Effector memory CD4-positive, alpha-beta T cell (primary cell): ENCODE results near the gene GTF3C1.
"Not testable (repeated sequence)": the region's sequence is repeated elsewhere in the genome, so short reads cannot be mapped to it uniquely, and the experiment has no call there.

Experiments used
- DNase-seq, 3 donors: peaks; one replicate each; pipeline ENCODE4 v3.0.0-alpha.2; 2020
- H3K27ac ChIP-seq: 2 replicates; pipeline ENCODE4 v1.7.0; 2013; ENCODE audit warnings: mild to moderate bottlenecking, low read length, moderate library complexity; ENCODE audit not compliant: insufficient read depth, poor library complexity, severe bottlenecking
- H3K27me3 ChIP-seq: replicated peaks from 2 replicates; pipeline ENCODE4 v1.7.0; 2013; ENCODE audit warnings: mild to moderate bottlenecking, low read length; ENCODE audit not compliant: insufficient read depth, control insufficient read depth, poor library complexity, severe bottlenecking
- H3K36me3 ChIP-seq: 2 replicates; pipeline ENCODE4 v1.7.0; 2013; ENCODE audit warnings: mild to moderate bottlenecking, low read length, moderate library complexity; ENCODE audit not compliant: control insufficient read depth, insufficient read depth
- H3K4me1 ChIP-seq: 2 replicates; pipeline ENCODE4 v1.7.0; 2013; ENCODE audit warnings: low read length, mild to moderate bottlenecking; ENCODE audit not compliant: control insufficient read depth, insufficient read depth, poor library complexity, severe bottlenecking
- H3K4me3 ChIP-seq: 2 replicates; pipeline ENCODE4 v1.7.0; 2013; ENCODE audit warnings: low read length, low read depth, mild to moderate bottlenecking; ENCODE audit not compliant: insufficient read depth, poor library complexity, severe bottlenecking
- H3K9me3 ChIP-seq: 2 replicates; pipeline ENCODE4 v1.7.0; 2013; ENCODE audit warnings: mild to moderate bottlenecking, low read length, moderate library complexity; ENCODE audit not compliant: control insufficient read depth

The GTF3C1 gene

DNA sequence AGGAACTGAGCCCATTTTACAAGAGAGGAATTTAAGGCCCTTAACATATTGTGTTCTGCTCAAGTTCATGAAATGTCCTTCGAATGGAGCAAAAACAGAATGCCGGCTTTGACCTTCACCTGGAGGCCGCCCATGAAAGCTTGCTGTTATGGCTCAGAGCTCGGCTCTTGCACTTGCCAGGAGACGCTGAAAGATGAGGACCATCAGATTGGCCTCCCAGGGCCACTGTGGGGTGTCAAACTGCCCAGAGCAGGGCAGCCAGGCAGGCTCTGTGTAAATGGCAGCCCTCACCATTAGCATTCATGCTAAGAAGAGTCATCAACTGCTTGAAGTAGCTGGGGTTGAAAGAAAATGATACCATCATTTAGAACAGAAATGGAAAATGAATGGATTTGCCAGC is 108.4 kb downstream of the GTF3C1 start:
- H3K36me3 ChIP-seq = peaks cover 84% of the 10 kb centered on the region

DNA sequence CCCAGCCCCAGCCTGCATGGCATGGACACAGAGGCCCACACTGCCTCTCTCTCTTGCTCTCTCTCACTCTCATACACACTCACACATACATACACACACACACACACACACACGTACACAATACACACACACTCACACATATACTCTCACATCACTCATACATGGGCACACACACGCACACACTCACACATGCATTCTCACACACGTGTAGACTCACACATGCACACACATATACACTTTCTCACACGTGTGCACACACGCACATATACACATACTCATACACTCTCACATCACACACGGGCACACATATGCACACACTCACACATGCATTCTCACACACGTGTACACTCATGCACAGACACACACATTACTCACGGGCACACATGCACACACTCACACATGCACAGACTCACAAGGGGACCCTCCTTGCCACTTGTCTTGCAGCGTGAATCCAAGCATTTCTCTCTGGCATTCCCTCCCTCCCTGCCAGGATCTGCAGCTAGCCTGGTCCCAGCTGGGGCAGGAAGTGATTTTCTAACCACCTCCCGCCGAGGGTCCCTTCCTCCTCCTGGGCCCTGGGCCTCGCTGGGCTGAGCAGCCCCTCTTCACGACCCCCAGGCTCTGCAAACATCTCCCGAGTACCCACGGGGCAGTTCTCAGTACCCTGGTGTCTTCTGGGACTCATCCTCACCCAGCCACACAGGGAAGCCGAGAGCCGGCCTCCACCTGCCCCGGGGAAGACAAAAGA is 110.3 kb downstream of the GTF3C1 start:
- no peak overlapping the region for H3K4me3 ChIP-seq
- H3K36me3 ChIP-seq = peaks cover 78% of the 10 kb centered on the region
- no peak overlapping the region for H3K27ac ChIP-seq
- no peaks in the 10 kb centered on the region for H3K4me1 ChIP-seq
- no peaks in the 10 kb centered on the region for H3K27me3 ChIP-seq
- no peak for DNase-seq
- H3K9me3 ChIP-seq = peaks cover 2% of the 10 kb centered on the region

More for the DNA sequence above, 108.4 kb downstream of the GTF3C1 start:
- H3K4me1 ChIP-seq = peaks cover 9% of the 10 kb centered on the region
- H3K9me3 ChIP-seq = peaks cover 8% of the 10 kb centered on the region
- H3K27ac ChIP-seq = no peak overlapping the region
- no peaks in the 10 kb centered on the region for H3K27me3 ChIP-seq
- DNase-seq = no peak
- no peak overlapping the region for H3K4me3 ChIP-seq

DNA sequence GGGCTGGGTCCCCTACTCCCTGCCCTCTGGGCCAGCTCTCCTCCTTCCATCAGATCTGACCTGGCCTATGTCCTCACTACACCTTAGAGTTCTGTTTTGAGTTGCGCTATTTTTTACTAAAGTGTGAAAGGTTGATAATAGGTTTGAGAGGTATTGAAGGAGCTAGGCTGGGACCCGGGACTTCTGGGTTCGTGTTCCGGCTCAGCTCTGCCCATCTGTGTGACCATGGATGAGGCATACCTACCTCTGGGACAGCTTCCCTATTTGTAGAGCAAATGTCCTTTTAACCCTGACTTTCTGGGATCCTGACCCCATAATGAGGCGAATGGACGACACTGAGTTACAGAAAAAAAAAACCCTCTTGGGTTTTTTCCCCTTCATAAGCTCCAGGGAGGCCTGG is 111.8 kb downstream of the GTF3C1 start:
- H3K4me1 ChIP-seq = no peaks in the 10 kb centered on the region
- H3K36me3 ChIP-seq = peaks cover 75% of the 10 kb centered on the region
- no peak overlapping the region for H3K27ac ChIP-seq
- DNase-seq = no peak
- no peaks in the 10 kb centered on the region for H3K27me3 ChIP-seq
- H3K9me3 ChIP-seq = no peaks in the 10 kb centered on the region
- H3K4me3 ChIP-seq = no peak overlapping the region

DNA sequence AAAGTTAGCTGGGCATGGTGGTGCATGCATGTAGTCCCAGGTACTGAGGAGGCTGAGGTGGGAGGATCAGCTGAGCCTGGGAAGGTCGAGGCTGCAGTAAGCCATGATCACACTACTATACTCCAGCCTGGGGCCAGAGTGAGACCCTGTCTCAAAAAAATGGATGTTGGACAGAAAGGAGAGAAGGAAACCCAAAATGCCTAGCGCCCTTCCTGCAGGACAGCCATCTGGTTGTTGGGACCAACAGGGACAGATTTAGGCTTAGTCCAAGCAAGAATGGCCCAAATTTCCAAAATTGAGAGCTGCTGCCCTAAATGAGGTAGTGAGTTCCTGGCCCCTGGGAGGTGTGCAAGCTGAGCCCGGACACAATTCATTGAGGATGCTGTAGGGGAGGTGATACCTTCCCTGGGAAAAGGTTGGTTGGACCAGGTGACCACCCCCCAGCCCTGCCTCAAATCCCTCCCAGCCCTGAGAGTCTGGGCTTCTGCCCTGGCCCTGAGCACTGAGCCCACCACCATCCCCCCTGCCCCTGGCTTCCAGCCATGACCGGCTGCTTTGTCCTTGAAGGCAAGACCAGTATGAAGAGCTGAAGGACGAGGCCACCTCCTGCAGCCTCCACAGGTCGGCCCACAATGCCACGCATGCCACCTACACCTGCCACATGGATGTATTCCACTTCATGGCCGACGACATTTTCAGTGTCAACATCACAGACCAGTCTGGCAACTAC is 112.6 kb downstream of the GTF3C1 start:
- H3K4me1 ChIP-seq = no peaks in the 10 kb centered on the region
- H3K27ac ChIP-seq = no peak overlapping the region
- H3K4me3 ChIP-seq = no peak overlapping the region
- no peaks in the 10 kb centered on the region for H3K27me3 ChIP-seq
- no peaks in the 10 kb centered on the region for H3K9me3 ChIP-seq
- H3K36me3 ChIP-seq = peaks cover 76% of the 10 kb centered on the region
- DNase-seq = no peak

DNA sequence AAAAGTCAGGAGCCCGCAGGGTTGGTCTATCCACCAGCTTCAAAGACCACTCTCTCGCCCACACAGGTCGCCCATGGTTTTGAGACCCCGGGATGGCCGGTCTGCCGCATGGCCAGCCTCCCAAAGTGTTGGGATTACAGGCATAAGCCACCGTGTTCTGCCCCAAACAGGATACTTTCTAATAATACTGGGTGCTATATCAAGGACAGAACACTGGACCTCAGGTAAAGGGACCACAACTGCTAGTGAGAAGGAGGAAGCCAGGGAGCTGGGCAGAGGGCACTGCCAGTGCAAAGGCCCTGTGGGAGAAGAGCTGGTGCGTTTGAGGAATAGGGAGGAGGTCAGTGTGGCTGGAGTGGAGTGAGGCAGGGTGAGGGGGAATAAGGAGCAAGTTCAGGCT is 113.6 kb downstream of the GTF3C1 start:
- Histone ChIP-seq H3K27ac (no peak overlapping the region), H3K27me3 (no peaks in the 10 kb centered on the region), H3K36me3 (peaks cover 78% of the 10 kb centered on the region), H3K4me1 (no peaks in the 10 kb centered on the region), H3K9me3 (no peaks in the 10 kb centered on the region), H3K4me3 (no peak overlapping the region)
- DNase-seq = no peak

DNA sequence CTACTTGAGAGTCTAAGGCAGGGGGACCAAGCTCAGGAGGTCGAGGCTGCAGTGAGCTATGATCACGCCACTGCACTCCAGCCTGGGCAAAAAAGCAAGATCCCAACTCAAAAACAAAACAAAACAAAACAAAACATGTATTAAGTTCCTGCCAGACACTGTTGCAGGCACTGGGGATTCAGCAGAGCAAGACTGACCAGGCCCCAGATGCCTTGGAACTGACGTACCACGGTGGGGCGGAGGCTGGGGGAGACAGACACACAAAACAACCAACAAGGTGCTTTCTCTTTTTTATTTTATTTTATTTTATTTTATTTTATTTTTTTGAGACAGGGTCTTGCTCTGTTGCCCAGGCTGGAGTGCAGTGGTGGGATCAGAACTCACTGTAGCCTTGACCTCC is 114.6 kb downstream of the GTF3C1 start:
- peaks cover 71% of the 10 kb centered on the region for H3K36me3 ChIP-seq
- H3K4me3 ChIP-seq, H3K27ac ChIP-seq, H3K9me3 ChIP-seq, DNase-seq, H3K4me1 ChIP-seq, H3K27me3 ChIP-seq: not testable (repeated sequence)

DNA sequence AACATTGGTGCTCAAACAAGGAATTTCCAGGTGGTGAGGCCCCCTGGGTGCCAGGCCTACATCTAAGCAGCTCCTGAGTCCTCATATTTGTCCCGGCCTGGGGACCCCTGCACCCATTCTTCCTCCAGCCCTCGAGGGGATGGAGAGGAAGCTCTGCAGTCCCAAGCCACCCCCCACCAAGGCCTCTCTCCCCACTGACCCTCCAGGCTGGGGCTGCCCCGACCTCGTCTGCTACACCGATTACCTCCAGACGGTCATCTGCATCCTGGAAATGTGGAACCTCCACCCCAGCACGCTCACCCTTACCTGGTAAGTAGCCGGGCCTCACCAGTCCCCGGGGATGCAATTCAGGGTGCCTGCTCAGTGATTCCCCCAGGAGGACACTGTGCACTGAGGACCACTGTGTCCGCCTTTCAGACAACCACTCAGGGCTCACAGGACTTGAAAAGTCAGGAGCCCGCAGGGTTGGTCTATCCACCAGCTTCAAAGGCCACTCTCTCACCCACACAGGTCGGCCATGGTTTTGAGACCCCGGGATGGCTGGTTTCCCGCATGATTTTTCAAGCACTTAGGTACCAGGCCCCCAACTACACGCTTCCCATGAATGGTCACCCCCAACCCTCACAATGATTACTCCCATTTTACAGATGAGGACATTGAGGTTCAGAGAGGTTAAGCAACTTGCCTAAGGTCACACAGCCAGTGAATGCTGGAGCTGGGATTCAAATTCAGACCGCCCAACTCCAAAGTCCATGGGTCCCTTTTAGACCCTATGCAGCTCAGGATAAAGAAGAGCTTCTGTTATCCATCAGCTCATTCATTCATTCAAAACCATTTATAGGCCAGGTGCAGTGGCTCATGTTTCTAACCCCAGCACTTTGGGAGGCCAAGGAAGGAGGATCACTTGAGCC is 115.3 kb downstream of the GTF3C1 start:
- peaks cover 66% of the 10 kb centered on the region for H3K36me3 ChIP-seq
- H3K27me3 ChIP-seq = no peaks in the 10 kb centered on the region
- no peak for DNase-seq

DNA sequence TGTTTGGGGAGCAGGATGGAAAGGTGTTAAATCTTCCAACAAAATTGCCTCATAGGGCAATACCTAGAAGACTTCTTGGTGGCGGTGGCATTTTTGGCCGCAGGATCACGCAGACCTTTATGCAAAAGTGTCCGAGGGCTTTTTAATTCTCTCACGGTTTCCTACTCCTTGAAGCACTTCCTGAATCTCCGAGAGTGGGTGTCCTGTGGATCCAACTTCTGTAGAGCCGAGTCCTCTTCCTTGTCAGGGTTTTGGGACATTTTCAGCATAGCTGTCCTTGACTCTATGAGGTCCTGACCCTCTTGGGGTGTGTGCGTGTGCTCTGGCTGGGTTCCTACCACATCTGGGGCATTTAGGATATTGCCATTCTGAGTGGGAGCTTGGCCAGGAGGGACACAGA is 116.1 kb downstream of the GTF3C1 start:
- DNase-seq = no peak
- no peak overlapping the region for H3K27ac ChIP-seq
- H3K4me3 ChIP-seq = no peak overlapping the region
- no peaks in the 10 kb centered on the region for H3K4me1 ChIP-seq
- no peaks in the 10 kb centered on the region for H3K9me3 ChIP-seq
- peaks cover 58% of the 10 kb centered on the region for H3K36me3 ChIP-seq
- no peaks in the 10 kb centered on the region for H3K27me3 ChIP-seq

More for the DNA sequence above, 115.3 kb downstream of the GTF3C1 start:
- Histone ChIP-seq H3K27ac (no peak overlapping the region), H3K4me1 (no peaks in the 10 kb centered on the region), H3K4me3 (no peak overlapping the region), H3K9me3 (no peaks in the 10 kb centered on the region)

DNA sequence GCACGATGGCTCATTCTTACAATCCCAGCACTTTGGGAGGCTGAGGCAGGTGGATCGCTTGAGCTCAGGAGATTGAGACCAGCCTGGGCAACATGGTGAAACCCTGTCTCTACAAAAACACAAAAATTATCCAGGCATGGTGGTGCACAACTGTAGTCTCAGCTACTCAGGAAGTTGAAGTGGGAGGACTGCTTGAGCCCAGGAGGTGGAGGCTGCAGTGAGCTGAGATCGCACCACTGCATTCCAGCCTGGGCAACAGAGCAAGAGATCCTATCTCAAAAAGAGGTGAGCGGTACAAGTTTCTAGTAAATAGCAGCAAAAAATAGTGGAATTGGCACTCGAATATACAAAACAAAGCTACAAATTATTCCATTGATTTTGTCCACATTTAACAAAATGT is 116.5 kb downstream of the GTF3C1 start:
- not testable (repeated sequence) for DNase-seq, H3K4me3 ChIP-seq, H3K27me3 ChIP-seq, H3K27ac ChIP-seq, H3K9me3 ChIP-seq, H3K4me1 ChIP-seq
- H3K36me3 ChIP-seq = peaks cover 54% of the 10 kb centered on the region
